Kidney (tissue), 14 donors: Measurements from ENCODE around the gene SAP25. TPM values are rescaled to one million over a fixed set of nuclear protein-coding genes. Genes with fewer than 3 reads are reported as not detected.

Experiments
- DNase-seq, 5 donors: peaks; one replicate each; pipeline ENCODE4 v3.0.0-alpha.2; 2013 to 2020
- FAIRE-seq: peaks from 2 replicates; lab custom pipeline; 2012; peaks lifted over from hg19 to GRCh38; lab: Jason Lieb, UNC
- H3K27ac ChIP-seq, 2 donors: one replicate each; pipeline ENCODE4 v1.7.0; 2013; ENCODE audit warnings: low read depth in 2 of 2, low read length in 2 of 2, inconsistent platforms in 1 of 2
- H3K27me3 ChIP-seq: one replicate; pipeline ENCODE4 v1.7.1; 2013; ENCODE audit warnings: low read length, inconsistent platforms; ENCODE audit not compliant: control insufficient read depth, insufficient read depth
- H3K36me3 ChIP-seq, 3 donors: one replicate each; pipeline versions ENCODE4 v1.7.0 to v1.7.1; 2013; ENCODE audit warnings: low read length in 3 of 3, control low read depth in 1 of 3, inconsistent platforms in 1 of 3; ENCODE audit not compliant: insufficient read depth in 3 of 3, control insufficient read depth in 2 of 3
- H3K4me1 ChIP-seq, 3 donors: one replicate each; pipeline versions ENCODE4 v1.7.0 to v1.7.1; 2013; ENCODE audit warnings: low read length in 3 of 3, inconsistent platforms in 1 of 3, low read depth in 1 of 3; ENCODE audit not compliant: control insufficient read depth in 2 of 3, insufficient read depth in 2 of 3
- H3K4me3 ChIP-seq, 3 donors: one replicate each; pipeline versions ENCODE4 v1.7.0 to v1.8.1; 2013; ENCODE audit warnings: low read length in 3 of 3, control low read depth in 1 of 3, inconsistent platforms in 1 of 3
- H3K9ac ChIP-seq, 3 donors: one replicate each; pipeline versions ENCODE4 v1.7.0 to v1.7.1; 2013; ENCODE audit warnings: low read length in 3 of 3, control low read depth in 1 of 3, inconsistent platforms in 1 of 3
- H3K9me3 ChIP-seq, 3 donors: one replicate each; pipeline versions ENCODE4 v1.7.0 to v1.7.1; 2013; ENCODE audit warnings: low read length in 3 of 3, control low read depth in 1 of 3, inconsistent platforms in 1 of 3; ENCODE audit not compliant: control insufficient read depth in 2 of 3, insufficient read depth in 1 of 3
- intact Hi-C: fragments of 100-400 bp; cut with DNase I; formaldehyde crosslinking; loops from one replicate; pipeline ENCODE4 v1.11.1; 2022
- polyA plus RNA-seq: library from polyadenylated mRNA; stranded (reverse); fragments of 350-450 nt; fragmentation: Illumina TruSeq; extraction: RNeasy Lipid Tissue Mini Kit (QIAGEN cat#74804); gene quantifications from one replicate; pipeline ENCODE4 v1.2.3, GENCODE V29; 2014; ENCODE audit warnings: low read depth, low replicate concordance; ENCODE audit not compliant: insufficient read depth
- total RNA-seq: library from RNA; stranded (reverse); fragmentation: NEBNext Ultra II Directional; extraction: Animal tissue kit (Norgen Biotek cat#: 25700); gene quantifications from one replicate; pipeline ENCODE4 v1.2.1, GENCODE V29; 2021
- TF ChIP-seq, protein P1 (sequence below): IDR thresholded peaks from 3 replicates; pipeline ENCODE4 v1.5.1; 2012; ENCODE audit warnings: mild to moderate bottlenecking, moderate library complexity, borderline replicate concordance; ENCODE audit not compliant: insufficient read depth; ENCODE audit errors: extremely low read depth
- donor health status: control.
- donor health status: control.
- donor health status: control.
- donor health status: control.
- donor health status: control.
- donor health status: DM: yes; HTN: yes; CAD: no.
- donor health status: Normal renal cell carcinoma (clear cell type).

Gene SAP25
- total and polyA plus RNA-seq, 2 donors from 2014 or later = 5.7 to 9.8 TPM

DNA sequence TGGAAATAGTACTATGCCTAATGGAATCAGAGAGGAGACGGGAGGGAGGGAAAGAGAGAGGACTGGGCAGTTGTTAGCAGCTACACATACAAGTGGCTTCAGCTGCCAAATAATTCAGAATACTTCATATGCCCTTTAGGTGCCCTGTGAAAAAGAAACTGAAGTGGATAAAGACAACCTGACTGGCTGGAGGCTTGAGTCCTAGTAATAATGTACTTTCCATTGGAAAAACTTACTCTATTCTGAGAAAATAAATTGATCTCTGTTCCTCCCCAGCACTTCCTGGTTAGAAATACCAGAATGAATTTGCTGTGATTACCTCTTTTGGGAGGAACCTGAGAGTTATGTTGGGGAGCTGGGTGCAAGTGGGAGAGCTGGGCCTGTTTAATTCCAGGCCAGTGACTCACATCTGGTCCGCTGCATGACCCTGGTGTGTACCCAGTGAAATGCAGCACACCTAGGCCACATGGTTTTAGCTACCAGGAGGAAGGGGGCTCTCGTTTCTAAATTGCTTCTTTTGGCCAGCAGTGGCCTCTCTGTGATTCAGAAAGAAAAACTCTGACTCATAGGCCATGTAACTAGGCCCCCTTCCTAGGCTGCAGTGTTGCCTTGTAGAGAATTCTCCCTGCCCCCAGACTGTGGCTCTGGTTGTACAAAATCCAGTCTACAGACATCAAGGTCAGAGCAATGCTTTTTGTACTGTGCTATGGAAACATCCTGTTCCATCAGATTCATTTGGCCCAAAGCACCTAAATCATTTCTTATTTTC is 28.2 kb downstream of the SAP25 start:
- no peaks in the 10 kb centered on the region for H3K27me3 ChIP-seq
- H3K9me3 ChIP-seq = no peaks in the 10 kb centered on the region
- H3K4me1 ChIP-seq = peaks cover 7 to 40% (median 39%) of the 10 kb centered on the region in 3 donors
- TF ChIP-seq, protein P1, sequence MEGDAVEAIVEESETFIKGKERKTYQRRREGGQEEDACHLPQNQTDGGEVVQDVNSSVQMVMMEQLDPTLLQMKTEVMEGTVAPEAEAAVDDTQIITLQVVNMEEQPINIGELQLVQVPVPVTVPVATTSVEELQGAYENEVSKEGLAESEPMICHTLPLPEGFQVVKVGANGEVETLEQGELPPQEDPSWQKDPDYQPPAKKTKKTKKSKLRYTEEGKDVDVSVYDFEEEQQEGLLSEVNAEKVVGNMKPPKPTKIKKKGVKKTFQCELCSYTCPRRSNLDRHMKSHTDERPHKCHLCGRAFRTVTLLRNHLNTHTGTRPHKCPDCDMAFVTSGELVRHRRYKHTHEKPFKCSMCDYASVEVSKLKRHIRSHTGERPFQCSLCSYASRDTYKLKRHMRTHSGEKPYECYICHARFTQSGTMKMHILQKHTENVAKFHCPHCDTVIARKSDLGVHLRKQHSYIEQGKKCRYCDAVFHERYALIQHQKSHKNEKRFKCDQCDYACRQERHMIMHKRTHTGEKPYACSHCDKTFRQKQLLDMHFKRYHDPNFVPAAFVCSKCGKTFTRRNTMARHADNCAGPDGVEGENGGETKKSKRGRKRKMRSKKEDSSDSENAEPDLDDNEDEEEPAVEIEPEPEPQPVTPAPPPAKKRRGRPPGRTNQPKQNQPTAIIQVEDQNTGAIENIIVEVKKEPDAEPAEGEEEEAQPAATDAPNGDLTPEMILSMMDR = no peak
- H3K9ac ChIP-seq = peak overlapping the region in 1 of 3 donors; percentile 47
- intact Hi-C loops = no loop called here
- DNase-seq = peak in 4 of 5 donors; percentile 48 to 87 (median 76)
- no peak for FAIRE-seq
- H3K27ac ChIP-seq = peak overlapping the region; percentile 79 to 92
- H3K4me3 ChIP-seq = no peak overlapping the region
- H3K36me3 ChIP-seq = peaks cover 0 to 3% (median 0%) of the 10 kb centered on the region in 3 donors

DNA sequence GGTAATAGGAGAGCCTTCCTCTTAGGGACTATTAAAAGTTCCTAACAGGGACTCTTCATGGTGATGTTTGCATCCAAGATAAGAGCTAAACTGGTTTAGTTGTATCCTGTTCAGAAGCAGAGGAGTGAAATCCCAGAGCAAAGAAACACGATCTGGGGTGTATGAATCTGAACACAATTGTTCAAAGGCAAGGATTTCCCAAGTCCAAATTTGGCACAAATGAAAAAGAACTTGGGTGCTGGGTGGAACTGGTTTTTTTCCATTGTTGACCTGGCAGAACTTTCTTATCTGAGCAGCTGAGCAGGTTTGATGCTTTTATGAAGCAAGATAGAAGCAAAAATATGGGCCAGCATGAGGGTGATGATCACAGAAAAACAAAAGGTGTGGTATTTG is 28.7 kb downstream of the SAP25 start:
- TF ChIP-seq, protein P1 = no peak
- Histone ChIP-seq H3K4me3 (no peak overlapping the region), H3K27ac (peak overlapping the region; percentile 79 to 92), H3K27me3 (no peaks in the 10 kb centered on the region), H3K9ac (peak overlapping the region in 1 of 3 donors; percentile 47), H3K36me3 (no peaks in the 10 kb centered on the region), H3K4me1 (peaks cover 7 to 40% (median 39%) of the 10 kb centered on the region in 3 donors), H3K9me3 (no peaks in the 10 kb centered on the region)
- no peak for FAIRE-seq
- intact Hi-C loops = no loop called here
- no peak for DNase-seq

DNA sequence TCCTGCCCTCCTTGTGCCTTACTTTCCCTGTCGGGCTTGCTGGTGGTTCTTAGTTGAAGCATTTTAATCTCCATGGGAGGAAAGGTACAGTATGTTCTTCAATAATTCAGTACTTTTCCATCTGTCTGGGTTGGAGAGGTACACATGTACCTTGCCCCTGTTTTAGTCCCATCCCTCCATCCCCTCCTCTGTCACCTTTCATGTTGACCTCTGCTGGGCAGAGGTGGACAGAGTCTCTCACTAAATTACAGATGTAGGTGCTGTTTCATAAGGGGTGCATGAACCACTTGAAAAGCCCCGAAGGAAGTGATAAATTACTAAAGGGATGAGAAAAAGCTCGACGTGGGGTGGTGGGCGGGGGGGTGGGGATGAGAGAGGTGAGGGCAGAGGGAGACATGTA is 29.3 kb downstream of the SAP25 start:
- intact Hi-C loops = no loop called here
- peaks cover 7 to 40% (median 39%) of the 10 kb centered on the region in 3 donors for H3K4me1 ChIP-seq
- H3K9ac ChIP-seq = no peak overlapping the region
- H3K27me3 ChIP-seq = no peaks in the 10 kb centered on the region
- no peaks in the 10 kb centered on the region for H3K36me3 ChIP-seq
- FAIRE-seq (no peak), DNase-seq (no peak)
- H3K4me3 ChIP-seq = no peak overlapping the region
- TF ChIP-seq, protein P1 = no peak
- H3K9me3 ChIP-seq = no peaks in the 10 kb centered on the region
- H3K27ac ChIP-seq = peak overlapping the region; percentile 79 to 92
